ENCODE measurements around the gene ZP2.
"Not testable (repeated sequence)": the region's sequence is repeated elsewhere in the genome, so short reads cannot be mapped to it uniquely, and the experiment has no call there.

ZP2 gene

GRCh38 chr16:21211486-21211885 lies at the start of gene ZP2:
TSS of gene ZP2 (minus strand) at chr16:21211574. CDS start at chr16:21211547, 27 bp downstream.
- no peak for DNase-seq

DNA sequence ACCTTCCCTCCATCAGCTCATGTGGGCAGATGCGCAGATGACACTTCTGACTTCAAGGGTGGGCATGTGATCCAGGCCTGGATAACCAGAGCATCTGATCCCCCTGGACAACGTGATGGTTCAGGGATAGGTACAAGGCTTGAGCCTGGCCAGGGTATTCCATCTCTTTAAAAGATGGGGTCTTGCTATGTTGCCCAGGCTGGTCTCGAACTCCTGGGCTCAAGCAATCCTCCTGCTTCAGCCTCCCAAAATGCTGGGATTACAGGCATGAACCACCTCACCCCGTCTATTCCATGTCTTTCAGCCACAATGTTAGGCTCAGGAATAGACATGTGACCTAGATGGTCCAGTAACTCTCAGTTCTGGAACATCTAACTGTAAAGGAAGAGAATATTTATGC lies 45.9 kb upstream of the ZP2 start:
- DNase-seq = no peak

DNA sequence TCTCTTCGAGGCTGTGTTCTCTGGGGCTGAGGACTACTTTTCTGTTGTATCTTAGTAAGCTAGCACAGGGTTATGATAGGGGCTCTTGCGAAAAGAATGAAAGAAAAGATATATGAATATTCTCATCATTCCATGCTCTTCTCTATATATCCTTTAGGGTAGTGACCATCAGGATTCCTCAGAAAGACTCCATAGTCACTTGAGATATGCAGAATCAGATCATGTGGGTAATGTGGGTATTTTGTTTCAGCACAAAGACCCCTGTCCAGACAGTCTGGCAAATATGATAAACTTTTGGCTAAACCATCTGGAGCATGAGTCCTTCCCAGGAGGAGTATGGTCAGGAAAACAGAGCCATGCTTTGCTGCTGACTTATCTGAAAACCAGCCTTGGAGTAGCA lies 45.3 kb upstream of the ZP2 start:
- no peak for DNase-seq

DNA sequence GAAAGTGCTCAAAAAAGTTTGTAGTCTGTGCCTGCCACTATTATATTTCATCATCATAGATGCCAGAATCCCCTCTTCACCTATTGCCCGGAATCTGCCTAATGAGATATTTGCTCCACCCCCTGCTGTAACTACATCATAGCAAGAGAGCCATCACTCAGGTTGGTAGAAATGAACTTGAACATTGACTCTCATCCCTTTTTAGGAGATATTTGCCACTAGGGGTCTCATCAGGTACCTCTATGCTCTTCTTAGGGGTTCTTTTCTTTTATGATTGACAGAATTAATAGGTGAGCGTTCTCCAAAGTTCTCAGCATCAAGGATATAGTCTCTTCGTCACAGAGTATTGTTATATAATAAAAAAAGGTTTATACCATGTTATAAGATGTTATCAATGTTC lies 42.1 kb upstream of the ZP2 start:
- no peak for DNase-seq

- no peak for DNase-seq
Measured at GRCh38 chr16:21250072-21250923, 38.9 kb upstream of the ZP2 start.

- DNase-seq = not testable (repeated sequence)
Measured at GRCh38 chr16:21248179-21248578, 36.8 kb upstream of the ZP2 start.

GRCh38 chr16:21244518-21245215 lies 33.3 kb upstream of the ZP2 start:
- no peak for DNase-seq

DNA sequence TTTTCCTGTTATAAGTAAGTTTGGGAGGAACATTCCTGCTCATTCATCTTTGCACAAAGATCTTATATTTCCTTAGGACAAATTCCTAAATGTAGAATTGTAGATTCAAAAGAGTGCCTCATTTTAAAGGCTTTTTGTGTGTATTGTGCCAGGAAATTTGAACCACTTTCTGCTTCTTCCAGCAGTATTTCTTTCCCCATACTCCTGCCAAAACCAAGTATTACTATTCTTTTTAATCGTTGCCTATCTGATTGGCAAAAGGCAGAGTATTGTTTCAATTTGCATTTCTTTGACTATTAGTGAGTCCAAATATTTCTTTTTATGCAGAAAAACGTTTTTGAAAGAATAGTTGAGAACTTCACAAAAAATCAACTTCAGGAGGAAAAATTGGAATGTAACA lies 31.4 kb upstream of the ZP2 start:
- no peak for DNase-seq

GRCh38 chr16:21239646-21240045 lies 28.3 kb upstream of the ZP2 start:
- no peak for DNase-seq

DNA sequence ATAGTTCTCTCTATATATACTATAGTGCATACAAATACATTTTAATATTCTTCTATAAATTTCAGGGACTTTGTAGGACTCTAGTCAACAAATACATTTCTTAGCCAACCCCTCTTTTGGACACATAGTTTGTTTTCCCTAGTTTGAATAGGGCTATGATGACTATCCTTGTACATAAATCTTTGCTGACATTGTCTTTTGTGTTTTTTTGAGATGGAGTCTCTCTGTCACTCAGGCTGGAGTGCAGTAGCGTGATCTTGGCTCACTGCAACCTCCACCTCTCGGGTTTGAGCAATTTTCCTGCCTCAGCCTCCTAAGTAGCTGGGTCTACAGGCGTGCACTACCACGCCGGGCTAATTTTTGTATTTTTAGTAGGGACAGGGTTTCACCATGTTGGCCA lies 25.5 kb upstream of the ZP2 start:
- no peak for DNase-seq

DNA sequence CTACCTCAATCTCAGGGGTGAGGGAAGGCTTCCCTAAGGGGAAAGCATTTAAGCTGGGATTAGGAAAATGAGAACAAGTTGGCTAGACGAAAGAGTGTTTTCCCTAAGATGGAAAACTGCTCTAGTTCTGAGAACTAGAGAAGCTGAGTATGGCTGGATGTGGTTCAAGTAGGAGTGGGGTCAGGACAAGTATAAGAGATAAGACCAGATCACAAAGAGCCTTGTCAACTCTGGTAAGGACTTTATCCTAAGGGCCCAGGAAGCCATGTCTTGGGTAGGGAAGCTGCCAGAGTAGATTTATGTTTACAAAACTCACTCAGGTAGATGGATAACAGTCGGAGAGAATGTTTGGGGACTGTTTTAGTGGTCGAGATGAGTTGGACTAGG lies 23.8 kb upstream of the ZP2 start:
- no peak for DNase-seq

- DNase-seq = no peak
Measured at GRCh38 chr16:21233521-21234150, 22.3 kb upstream of the ZP2 start, which contains the start of gene ANKS4B. TSS of gene ANKS4B (plus strand) at chr16:21233699. CDS start at chr16:21233738, 39 bp downstream.

- no peak for DNase-seq
Measured at GRCh38 chr16:21233045-21233520, 21.7 kb upstream of the ZP2 start.

- DNase-seq = no peak
Measured at GRCh38 chr16:21228361-21228872, 17.0 kb upstream of the ZP2 start.

- no peak for DNase-seq
Measured at GRCh38 chr16:21227866-21228265, 16.5 kb upstream of the ZP2 start.

- DNase-seq = no peak
Measured at GRCh38 chr16:21226749-21227148, 15.4 kb upstream of the ZP2 start.

GRCh38 chr16:21224800-21225199 lies 13.4 kb upstream of the ZP2 start:
- no peak for DNase-seq

DNA sequence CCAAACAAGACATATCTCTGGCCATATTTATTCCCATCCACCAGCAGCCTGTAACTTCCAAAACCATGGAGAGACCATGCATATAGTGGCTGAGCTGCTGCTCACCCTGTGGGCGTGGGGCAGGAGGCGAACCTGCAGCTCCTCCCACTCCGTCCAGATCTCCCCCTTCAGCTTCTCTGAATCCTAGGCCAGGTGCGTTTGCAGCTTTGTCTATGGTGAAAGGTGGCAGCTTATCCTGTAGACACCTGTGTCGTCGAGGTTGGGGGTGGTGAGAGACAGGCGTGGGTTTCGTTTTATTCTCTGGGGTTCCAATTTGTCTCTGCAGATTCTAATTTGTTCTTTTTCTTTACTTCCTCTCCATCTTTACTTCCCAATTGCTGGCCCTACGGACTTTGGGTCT lies 12.4 kb upstream of the ZP2 start:
- DNase-seq = no peak

- DNase-seq = no peak
Measured at GRCh38 chr16:21222495-21223337, 11.3 kb upstream of the ZP2 start.

GRCh38 chr16:21219551-21219950 lies 8.2 kb upstream of the ZP2 start:
- DNase-seq = no peak

DNA sequence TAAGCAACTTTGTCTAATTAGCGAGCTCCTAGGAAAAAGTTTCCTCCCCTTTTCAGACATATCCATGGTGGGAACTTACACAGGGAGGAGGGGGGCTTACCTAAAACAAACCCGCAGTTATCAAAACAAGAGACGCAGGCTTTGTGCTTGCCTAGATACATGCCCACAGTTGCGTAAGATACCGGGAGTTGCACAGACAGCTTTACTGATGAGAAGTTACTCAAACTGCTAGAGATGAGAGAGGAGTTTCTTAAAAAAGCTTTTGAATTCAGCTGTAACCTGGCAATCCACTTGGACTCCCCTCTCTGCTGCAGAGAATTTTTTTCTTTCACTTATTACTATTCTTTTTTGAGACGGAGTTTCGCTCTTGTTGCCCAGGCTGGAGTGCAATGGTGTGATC lies 6.8 kb upstream of the ZP2 start:
- no peak for DNase-seq

GRCh38 chr16:21217121-21217520 lies 5.7 kb upstream of the ZP2 start:
- DNase-seq = no peak

GRCh38 chr16:21214086-21214485 lies 2.7 kb upstream of the ZP2 start:
- DNase-seq = no peak

All from stimulated activated CD4-positive, alpha-beta T cell treated with anti-CD3 and anti-CD28 coated beads, Interleukin-1b, Interleukin-23, amount 100 ng/mL, for 48 hours (primary cell).